ENCODE data around the gene EBI3.
"Not testable (repeated sequence)": the region's sequence is repeated elsewhere in the genome, so short reads cannot be mapped to it uniquely, and the experiment has no call there.

Gene EBI3

DNA sequence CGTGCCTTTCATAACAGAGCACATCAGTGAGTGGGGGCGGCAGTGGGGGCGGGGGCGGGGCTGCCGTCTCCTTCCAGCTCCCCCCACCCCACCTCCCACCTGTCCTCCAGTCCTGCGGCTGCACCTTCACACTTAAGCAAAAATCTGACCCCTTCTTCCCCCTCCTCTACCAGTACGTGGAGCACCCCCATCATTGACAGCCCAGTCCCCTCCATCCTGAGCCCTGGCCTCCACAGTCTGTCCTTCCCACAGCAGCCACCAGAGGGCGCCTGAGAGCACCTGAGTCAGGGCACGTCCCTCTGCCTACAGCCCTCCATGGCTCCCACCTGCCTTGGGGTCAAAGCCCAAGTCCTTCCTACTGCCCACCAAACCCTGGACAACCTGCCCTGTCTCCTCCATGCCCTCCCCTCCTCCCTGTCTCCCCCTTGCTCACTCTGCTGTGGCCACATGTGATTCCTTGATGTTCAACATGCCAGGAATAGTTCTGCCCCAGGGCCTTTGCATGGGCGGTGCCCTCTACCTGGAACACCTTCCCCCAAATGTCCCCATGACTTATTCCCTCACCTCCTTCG is 4.0 kb downstream of the EBI3 start:
- DNase-seq (ENCODE audit: low read depth in 4 of 4, low spot score in 1 of 4), result peak; percentile 48 to 70 (median 56)

DNA sequence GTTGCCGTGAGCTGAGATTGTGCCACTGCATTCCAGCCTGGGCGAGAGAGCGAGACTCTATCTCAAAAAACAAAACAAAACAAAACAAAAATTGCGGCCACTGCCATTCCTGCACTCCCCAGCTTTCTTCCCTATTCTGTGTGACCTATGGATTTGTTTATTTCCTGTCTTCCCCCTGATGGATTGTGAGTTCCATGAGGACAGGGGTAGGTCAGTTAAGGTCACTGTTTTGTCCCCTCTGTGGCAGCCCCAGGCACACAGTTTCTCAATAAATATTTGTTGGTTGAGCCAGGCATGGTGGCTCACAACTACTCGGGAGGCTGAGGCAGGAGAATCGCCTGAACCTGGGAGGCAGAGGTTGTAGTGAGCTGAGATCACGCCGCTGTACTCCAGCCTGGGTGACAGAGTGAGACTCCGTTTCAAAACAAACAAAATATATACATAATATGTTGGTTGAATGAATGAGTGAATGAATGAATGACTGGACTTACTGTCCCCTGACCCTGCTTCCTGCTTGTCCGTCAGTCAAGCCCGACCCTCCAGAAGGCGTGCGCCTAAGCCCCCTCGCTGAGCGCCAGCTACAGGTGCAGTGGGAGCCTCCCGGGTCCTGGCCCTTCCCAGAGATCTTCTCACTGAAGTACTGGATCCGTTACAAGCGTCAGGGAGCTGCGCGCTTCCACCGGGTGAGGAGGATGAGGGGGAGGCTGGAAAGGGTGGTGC is 5.0 kb downstream of the EBI3 start:
- DNase-seq (ENCODE audit: low read depth in 4 of 4, low spot score in 1 of 4), result no peak

DNA sequence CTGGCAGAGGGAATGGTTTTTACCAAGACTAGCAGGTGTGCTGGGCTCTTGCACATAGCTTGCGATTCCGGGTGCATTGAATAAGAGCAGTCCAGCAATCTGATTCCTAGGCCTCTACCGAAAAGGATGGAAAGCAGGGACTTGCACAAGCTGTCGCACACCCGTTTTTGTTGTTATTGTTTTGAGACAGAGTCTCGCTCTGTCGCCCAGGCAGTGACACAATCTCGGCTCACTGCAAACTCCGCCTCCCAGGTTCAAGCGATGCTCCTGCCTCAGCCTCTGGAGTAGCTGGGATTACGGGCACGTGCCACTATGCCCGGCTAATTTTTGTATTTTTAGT is 5.5 kb downstream of the EBI3 start:
- no peak for DNase-seq (ENCODE audit: low read depth in 4 of 4, low spot score in 1 of 4)

DNA sequence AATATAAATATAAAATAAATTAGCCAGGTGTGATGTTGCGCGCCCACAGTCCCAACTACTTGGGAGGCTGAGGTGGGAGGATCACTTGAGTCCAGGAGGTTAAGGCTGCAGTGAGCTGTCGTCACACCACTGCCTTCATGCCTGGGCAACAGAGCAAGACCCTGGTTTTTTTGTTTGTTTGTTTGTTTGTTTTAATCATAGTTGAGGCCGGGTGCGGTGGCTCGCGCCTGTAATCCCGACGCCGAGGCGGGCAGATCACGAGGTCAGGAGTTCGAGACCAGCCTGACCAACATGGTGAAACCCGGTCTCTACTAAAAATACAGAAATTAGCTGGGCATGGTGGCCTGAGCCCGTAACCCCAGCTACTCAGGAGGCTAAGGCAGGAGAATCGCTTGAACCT is 8.2 kb downstream of the EBI3 start:
- DNase-seq (ENCODE audit: low read depth in 4 of 4, low spot score in 1 of 4), result not testable (repeated sequence)

DNA sequence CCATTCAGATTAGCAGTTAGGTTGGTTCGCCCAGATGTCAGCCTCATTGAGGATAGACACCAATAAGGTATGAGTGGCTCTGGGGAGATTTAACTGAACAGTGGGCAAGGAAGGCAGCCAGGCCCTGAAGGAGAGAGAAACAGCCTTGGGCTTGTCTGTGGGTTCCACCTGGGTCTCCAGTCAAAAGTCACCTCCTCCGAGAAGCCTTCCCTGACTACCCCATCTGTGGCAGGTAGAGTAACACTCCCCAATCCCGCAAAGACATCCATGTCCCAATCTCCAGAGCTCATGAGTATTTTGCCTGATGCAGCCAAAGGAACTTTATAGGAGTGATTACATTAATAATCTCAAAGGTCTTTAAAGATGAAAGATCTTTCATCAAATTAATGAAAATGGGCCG is 9.5 kb downstream of the EBI3 start:
- DNase-seq (ENCODE audit: low read depth in 4 of 4, low spot score in 1 of 4), result no peak

DNA sequence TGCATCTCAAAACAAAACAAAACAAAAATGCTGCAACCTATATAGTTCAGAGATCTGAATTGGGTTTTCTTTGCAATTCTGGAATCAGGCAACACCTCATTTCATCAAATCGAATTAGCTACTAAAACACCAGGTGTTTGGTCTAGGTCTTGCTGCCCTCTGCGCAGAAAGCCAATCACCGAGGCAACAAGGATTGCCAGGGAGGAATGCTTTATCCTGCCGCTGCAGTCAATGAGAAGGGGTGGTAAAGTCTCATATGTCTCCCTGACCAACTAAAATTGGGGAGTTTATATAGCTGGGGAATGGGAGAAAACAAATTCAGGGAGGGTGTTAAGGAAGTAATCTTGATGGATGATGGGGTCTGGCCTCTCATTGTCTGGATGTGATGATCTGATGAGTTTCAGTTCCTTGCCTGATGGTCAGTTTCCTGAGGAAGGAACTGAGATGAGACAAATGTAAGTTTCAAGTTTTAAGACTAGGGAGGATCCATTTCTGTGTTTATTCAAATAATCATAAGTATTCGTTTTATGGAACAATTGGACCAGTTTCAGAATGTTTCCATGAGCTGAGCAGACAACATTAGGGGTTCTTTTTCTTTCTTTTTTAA is 12.6 kb downstream of the EBI3 start:
- no peak for DNase-seq (ENCODE audit: low read depth in 4 of 4, low spot score in 1 of 4)

DNA sequence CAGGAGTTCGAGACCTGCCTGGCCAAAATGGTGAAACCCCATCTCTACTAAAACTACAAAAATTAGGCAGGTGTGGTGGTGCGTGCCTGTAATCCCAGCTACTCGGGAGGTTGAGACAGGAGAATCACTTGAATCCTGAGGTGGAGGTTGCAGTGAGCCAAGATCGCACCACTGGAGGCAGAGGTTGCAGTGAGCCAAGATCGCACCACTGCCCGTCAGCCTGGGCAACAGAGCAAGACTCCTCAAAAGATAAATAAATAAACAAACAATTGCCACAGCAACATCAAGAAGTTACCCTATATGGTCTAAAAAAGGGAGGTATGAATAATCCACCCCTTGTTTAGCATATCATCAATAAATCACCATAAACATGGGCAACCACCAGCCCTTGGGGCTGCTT is 16.6 kb downstream of the EBI3 start:
- DNase-seq (ENCODE audit: low read depth in 4 of 4, low spot score in 1 of 4), result not testable (repeated sequence)

DNA sequence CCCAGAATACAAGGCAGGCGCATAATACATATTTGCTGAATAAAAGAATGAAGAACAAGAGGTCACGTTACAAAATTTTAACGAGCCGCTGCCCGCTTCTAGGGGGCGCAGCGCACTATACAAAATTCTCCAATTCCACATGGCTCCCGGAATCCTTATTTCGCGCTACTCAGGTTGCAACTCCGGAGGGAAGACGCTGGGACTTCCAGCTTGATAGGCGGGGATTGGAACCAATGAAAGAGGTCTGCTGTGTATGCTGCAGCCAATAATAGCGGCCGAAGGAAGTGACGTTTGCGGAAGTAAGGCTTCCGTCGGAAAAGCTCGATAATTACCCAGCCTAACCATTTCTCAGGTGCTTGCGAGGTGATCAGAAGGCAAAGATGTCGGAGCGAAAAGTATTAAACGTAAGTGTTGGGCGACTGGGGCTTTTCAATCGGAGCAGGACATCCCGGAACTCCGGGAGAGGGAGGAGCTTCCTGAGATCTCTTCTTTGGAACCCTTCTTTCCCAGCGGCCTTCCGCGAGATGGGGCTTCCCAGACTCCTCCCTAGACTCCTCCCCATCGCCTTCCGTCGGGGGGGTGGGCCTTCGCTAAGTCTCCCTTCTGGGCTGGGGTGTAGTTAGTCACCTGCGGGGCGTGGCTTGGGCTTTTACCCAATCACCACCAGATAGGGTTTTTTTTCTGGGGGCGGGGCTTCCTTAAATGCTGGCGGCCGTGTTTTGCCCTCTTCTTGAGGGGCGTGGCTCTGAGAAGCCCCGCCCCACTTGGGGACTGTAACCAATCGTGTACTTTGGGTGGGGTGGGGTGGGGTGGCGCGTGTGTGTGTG is 17.7 kb downstream of the EBI3 start, which contains the start of gene YJU2:
TSS of gene YJU2 (plus strand) at position 314 of the 827 bp plus-strand sequence. CDS start at position 381, 67 bp downstream.
- peak; percentile 96 to 99 (median 98) for DNase-seq (ENCODE audit: low read depth in 4 of 4, low spot score in 1 of 4)

DNA sequence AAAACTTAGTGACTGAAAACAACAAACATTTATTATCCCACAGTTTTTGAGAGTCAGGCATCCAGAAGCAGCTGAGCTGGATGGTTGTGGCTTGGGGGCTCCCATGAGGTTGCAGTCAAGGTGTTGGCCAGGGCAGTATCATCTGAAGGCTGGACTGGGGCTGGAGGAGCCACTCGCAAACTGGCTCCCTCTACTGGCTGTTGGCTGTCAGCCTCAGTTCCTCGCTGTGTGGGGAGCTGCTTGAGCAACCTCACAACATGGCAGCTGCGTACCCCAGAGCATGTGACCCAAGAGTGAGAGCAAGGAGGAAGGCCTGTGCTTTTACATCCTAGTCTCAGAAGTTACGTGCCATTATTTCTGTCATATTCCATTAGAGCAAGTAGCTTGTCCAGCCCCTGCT is 27.2 kb downstream of the EBI3 start:
- no peak for DNase-seq (ENCODE audit: low read depth in 4 of 4, low spot score in 1 of 4)

DNA sequence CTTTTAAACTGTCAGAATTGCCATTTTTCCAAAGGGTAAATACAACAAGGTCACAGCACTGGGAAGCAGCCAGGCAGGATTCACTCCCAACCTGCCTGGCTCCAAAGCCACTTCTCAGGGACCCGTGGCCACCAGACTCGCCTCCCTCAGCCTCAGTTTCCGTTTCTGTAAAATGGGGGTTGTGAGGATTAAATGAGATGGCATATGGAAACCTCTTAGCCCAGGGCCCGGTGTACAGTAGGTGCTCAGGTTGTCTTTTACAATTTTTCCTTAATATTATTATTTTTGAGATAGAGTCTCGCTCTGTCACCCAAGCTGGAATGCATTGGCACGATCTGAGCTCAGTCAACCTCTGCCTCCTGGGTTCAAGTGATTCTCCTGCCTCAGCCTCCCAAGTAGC is 27.7 kb downstream of the EBI3 start:
- DNase-seq (ENCODE audit: low read depth in 4 of 4, low spot score in 1 of 4), result no peak

DNA sequence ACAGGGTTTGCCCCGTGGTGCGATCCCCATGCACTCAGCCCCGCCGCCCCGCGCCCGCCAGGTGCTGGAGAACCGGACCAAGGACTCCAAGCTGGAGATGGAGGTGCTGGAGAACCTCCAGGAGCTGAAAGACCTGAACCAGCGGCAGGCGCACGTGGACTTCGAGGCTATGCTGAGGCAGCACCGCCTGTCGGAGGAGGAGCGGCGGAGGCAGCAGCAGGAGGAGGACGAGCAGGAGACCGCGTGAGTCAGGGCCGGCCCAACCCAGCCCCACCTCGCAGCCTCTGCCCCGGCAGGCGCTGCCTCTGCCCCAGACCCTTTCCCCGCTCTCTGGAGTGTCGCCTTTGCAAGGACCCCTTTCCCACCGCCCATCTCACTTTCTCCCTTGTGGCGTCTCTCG is 28.9 kb downstream of the EBI3 start:
- no peak for DNase-seq (ENCODE audit: low read depth in 4 of 4, low spot score in 1 of 4)

DNA sequence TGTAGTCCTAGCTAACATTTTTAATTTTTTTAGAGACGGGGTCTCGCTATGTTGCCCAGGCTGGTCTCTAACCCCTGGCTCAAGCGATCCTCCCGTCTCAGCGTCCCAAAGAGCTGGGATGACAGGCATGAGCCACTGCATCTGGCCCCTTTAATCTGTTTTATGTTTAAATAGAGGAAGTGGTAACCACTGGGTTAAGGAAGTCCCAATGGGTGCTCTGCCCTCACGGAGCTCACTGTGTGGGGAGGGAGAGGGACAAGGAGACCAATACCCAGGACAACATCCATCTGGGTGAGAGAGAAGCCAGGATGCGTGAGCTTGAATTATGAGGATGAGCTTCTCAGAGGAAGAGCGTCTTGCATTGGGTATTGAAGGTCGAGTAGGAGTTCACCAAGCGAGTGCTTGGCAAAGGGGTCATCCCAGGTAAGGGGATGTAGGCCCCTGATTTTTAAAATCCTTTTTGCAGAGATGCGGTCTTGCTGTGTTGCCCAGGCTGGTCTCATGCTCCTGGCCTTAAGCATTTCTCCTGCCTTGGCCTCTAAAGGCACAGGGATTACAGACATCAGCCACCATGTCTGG is 31.4 kb downstream of the EBI3 start:
- DNase-seq (ENCODE audit: low read depth in 4 of 4, low spot score in 1 of 4), result no peak

DNA sequence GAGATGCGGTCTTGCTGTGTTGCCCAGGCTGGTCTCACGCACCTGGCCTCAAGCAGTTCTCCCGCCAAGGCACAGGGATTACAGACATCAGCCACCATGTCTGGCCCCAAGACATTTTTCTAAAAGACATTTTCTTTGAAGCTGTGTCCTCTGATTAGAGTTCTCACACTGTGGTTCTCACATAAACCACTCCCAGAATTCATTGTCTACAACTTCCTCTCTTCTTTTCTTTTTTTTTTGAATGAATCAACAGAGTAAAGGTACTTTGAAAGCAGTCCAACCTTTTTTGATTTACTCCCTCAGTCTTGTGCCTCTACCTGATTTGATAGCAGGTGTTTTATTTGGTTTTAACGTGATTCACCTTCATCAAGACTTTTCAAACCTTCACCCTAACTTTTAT is 35.5 kb downstream of the EBI3 start:
- DNase-seq (ENCODE audit: low read depth in 4 of 4, low spot score in 1 of 4), result no peak

DNA sequence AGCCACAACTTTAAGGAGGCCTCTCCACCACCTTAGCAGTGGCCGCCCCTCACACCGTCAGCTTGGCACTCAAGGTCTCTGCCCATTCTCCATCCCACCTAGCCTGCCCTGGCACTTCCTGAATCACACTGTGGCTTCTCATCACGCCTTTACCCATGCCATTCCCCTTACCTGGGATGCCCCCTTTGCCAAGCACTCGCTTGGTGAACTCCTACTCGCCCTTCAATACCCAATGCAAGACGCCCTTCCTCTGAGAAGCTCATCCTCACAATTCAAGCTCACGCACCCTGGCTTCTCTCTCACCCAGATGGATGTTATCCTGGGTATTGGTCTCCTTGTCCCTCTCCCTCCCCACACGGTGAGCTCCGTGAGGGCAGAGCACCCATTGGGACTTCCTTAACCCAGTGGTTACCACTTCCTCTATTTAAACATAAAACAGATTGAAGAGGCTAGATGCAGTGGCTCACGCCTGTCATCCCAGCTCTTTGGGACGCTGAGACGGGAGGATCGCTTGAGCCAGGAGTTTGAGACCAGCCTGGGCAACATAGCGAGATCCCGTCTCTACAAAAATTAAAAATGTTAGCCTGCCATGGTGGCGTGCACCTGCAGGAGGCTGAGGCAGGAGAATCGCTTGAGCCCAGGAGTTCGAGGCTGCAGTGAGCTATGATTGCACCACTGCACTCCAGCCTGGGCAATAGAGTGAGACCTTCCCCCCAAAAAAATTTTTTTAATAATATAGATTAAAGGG is 37.1 kb downstream of the EBI3 start:
- DNase-seq (ENCODE audit: low read depth in 4 of 4, low spot score in 1 of 4), result no peak

DNA sequence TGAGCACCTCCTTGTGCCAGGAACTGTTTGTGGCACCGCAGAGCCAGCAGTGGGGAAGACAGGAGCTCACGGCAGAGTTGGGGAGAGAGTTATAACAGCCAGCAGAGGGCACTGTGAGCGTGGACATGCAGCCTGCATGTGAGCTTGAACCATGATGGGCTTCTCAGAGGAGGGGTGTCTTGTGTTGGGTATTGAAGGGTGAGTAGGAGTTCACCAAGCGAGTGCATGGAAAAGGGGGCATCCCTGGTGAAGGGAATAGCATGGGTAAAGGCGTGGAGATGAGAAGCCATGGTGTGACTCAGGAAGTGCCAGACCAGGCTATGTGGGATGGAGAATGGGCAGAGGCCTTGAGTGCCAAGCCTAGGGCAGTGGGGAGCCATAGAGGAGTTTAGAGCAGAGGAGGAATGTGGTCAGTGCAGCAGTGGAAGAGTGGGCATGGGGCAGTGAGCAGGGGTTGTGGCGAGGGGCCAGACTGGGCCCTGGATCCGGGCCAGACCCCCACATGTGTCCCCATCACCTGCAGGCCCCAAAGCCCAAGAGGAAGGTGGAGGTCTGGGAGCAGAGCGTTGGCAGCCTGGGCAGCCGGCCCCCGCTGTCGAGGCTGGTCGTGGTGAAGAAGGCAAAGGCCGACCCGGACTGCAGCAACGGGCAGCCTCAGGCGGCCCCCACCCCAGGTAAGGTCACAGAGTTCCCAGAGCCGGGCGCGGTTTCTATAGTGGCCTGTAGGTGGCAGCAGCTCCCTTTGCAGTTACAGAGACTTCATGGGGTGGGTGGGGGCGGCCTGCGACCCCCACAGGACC is 38.0 kb downstream of the EBI3 start:
- peak; percentile 32 to 55 (median 40) for DNase-seq (ENCODE audit: low read depth in 4 of 4, low spot score in 1 of 4)

DNA sequence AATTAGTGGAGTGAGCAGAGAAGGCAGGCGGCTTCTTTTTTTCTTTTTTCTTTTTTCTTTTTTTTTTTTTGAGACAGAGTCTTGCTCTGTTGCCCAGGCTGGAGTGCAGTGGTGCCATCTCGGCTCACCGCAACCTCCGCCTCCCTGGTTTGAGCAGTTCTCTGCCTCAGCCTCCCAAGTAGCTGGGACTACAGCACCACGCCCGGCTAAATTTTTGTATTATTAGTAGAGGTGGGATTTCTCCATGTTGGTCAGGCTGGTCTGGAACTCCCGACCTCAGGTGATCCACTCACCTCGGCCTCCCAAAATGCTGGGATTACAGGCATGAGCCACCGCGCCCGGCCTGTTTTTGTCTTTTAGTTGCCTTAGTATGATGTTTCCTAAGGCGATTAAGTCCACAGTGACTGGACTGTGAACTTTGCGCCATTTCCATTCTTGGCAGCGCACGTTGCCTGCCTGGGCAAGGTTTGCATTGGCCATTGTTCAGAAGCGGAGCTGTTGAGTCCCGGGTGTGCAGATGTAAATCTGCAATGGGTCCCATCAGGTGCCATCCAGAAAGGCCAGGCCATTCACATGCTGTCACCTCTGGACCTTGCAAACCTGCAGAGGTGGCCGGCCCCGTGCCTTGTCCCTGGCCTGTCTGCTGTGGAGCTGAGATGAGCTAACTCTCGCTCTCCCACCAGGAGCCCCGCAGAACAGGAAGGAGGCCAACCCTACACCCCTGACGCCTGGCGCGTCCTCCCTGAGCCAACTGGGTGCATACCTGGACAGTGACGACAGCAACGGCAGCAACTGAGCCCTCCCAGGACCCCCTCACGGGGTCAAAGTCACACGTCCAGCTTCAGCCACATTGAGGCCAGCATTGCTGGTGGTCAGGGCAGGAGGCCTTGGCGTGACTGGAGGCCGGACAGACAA is 38.8 kb downstream of the EBI3 start:
- DNase-seq (ENCODE audit: low read depth in 4 of 4, low spot score in 1 of 4), result no peak

DNA sequence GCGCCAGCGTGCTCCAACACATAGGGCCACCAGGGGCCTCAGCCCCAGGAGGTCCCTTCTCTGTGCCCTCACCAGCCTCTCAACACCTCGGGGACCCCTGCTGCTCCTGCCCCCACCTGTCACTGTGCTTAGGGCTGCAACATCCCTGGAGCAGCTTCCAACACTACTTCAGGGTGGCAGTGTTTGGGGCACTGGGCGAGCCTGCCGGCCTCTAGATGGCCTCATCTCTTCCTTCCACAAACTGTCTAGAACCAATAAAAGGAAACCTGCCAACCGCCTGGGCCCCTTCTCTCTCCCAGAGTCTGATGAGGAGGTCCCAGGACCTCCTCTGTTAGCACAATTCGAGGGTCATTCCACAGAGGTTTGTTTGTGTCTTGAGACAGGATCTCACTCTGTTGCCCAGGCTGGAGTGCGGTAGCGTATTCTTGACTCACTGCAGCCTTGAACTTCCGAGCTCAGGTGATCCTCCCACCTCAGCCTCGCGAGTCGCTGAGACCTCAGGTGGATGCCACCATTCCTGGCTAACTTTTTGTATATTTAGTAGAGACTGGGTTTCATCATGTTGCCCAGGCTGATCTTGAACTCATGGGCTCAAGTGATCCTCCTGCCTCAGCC is 39.6 kb downstream of the EBI3 start:
- no peak for DNase-seq (ENCODE audit: low read depth in 4 of 4, low spot score in 1 of 4)

DNA sequence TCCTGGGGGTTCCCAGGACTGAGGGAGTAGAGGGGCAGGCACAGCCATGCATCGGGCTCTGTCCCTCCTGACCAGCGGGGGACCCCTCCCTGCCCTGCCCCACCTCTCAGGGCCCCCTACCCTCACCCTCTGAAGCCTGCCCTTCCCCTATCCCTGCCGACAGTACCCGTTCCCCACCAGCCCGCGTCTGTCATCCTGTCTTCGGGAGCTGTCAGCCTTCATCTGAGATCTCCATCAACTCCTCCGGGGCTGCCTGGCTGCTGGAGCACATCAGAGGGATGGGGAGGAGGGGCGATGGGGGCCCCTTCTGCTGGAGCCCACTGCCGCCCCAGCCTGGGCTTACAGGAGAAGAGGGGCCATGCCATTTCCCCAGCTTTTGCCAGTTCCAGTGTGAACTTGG is 43.6 kb downstream of the EBI3 start:
- no peak for DNase-seq (ENCODE audit: low read depth in 4 of 4, low spot score in 1 of 4)

DNA sequence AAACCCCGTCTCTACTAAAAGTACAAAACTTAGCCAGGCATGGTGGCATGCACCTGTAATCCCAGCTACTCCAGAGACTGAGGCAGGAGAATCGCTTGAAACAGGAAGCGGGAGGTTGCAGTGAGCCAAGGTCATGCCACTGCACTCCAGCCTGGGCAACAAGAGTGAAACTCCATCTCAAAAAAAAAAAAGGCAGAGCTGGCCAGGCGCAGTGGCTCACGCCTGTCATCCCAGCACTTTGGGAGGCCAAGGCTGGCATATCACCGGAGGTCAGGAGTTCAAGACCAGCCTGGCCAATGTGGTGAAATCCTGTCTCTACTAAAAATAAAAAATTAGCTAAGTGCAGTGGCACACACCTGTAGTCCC is 45.0 kb downstream of the EBI3 start:
- not testable (repeated sequence) for DNase-seq (ENCODE audit: low read depth in 4 of 4, low spot score in 1 of 4)
